Fibroblast of the conjunctiva (primary cell): ENCODE data around the gene TRIM64.
"Not testable (repeated sequence)": the region's sequence is repeated elsewhere in the genome, so short reads cannot be mapped to it uniquely, and the experiment has no call there.

Experiments
- DNase-seq: peaks from one replicate; pipeline ENCODE4 v3.0.0-alpha.2; 2010; ENCODE audit warnings: low read depth

TRIM64 gene

GRCh38 chr11:89965737-89966136 lies at the start of gene TRIM64:
TSS of gene TRIM64 (plus strand) at chr11:89966037. CDS start at chr11:89968504, 2,467 bp downstream.
- DNase-seq: not testable (repeated sequence)

- DNase-seq: no peak
These were observed 43.6 kb upstream of the TRIM64 start, which contains the start of gene TRIM49D1 for GRCh38 chr11:89922195-89922660. TSS of gene TRIM49D1 (minus strand) at chr11:89922245. CDS start at chr11:89917710, 4,535 bp downstream.

GRCh38 chr11:89923764-89924163 lies 42.1 kb upstream of the TRIM64 start, which contains the start of gene TRIM49D2:
TSS of gene TRIM49D2 (plus strand) at chr11:89924064. CDS start at chr11:89926762, 2,698 bp downstream.
- not testable (repeated sequence) for DNase-seq

- not testable (repeated sequence) for DNase-seq
These were observed 5.0 kb upstream of the TRIM64 start for GRCh38 chr11:89960833-89961232.
